ENCODE measurements around the gene ABCB9. TPM values are rescaled to one million over a fixed set of nuclear protein-coding genes. Genes with fewer than 3 reads are reported as not detected.

ABCB9 gene
- total RNA-seq, 1 experiment from 2014 or later: 32.7 TPM

- CTCF ChIA-PET: no interaction called here
These were observed 927 bp downstream of the ABCB9 start for GRCh38 chr12:122965321-122965751.

DNA sequence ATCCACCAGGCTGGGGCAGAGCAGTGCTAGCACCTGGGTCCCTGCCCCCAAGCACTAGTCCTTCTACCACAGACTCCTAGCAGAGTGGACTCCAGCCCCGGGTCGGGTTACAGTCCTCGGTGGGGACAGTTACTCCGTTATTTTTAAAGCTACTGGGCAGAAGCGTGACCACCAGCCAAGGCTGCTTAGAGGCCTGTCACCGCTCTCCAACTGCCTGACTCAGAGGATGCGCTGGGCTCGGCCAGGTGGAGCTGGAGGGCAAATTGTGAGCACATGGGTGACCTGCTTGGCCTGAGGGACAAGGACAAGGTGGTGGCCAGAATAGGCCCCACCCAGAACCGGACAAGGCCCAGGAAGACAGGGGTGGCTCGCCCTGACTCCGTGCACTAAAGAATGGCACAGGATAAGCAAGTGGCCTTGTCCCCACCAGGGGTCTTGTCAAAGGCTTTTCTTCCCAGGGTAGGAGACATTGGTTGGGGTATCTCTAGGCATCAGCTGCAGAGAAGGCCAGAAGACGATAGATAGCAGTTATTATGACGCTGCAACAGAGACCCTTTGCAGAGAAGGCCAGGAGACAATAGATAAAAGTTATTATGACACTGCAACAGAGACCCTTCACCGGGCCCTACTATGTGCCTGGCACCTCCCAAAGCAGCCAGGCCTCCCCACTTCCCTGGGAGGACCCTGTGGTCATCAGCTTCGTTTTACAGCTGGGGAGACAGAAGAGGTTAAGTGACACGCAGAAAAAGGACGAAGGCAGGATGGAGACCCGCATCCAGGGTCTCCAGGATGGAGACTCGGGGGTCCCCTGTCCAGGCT lies 1.6 kb downstream of the ABCB9 start:
- H3K27me3 ChIP-seq (ENCODE audit: control insufficient read depth, insufficient read depth, low read length): no peaks in the 10 kb centered on the region
- H3K4me3 ChIP-seq (ENCODE audit: low read depth in 2 of 2, low read length in 2 of 2): peak overlapping the region; percentile 73 to 83; a peak in 3 of 4 replicates
- H3K36me3 ChIP-seq (ENCODE audit: control insufficient read depth, insufficient read depth, low read length): no peaks in the 10 kb centered on the region; the same call in 1 of the 2 replicates
- H3K27ac ChIP-seq (ENCODE audit: low read length): peak overlapping the region; percentile 73
- ChIA-PET CTCF (no interaction called here), POLR2A (interaction anchor here (0.6 to 0.7 kb wide), 2 partner anchors 131 to 159 kb away, joined by 4 to 5 read pairs; no protein-coding TSS in a partner anchor)
- DNase-seq (ENCODE audit: low read depth, low spot score) (no peak), ATAC-seq (peak; percentile 26; the same call in 1 of the 2 replicates)
- intact Hi-C loops (cut with micrococcal nuclease; ENCODE audit: unreplicated experiment) (no loop called here), in situ Hi-C loops (cut with HindIII; ENCODE audit: low pct_unique_long_range_greater_than_20kb, low sequenced_read_pairs) (no loop called here)
- no peaks in the 10 kb centered on the region for H3K9me3 ChIP-seq (ENCODE audit: control insufficient read depth, insufficient read depth, low read depth, low read length)
- BruUV-seq (replicated peaks): no TSS peak
- TF ChIP-seq, protein P1, sequence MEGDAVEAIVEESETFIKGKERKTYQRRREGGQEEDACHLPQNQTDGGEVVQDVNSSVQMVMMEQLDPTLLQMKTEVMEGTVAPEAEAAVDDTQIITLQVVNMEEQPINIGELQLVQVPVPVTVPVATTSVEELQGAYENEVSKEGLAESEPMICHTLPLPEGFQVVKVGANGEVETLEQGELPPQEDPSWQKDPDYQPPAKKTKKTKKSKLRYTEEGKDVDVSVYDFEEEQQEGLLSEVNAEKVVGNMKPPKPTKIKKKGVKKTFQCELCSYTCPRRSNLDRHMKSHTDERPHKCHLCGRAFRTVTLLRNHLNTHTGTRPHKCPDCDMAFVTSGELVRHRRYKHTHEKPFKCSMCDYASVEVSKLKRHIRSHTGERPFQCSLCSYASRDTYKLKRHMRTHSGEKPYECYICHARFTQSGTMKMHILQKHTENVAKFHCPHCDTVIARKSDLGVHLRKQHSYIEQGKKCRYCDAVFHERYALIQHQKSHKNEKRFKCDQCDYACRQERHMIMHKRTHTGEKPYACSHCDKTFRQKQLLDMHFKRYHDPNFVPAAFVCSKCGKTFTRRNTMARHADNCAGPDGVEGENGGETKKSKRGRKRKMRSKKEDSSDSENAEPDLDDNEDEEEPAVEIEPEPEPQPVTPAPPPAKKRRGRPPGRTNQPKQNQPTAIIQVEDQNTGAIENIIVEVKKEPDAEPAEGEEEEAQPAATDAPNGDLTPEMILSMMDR (IDR thresholded peaks at IDR 0.05): no peak
- TF ChIP-seq REST (IDR thresholded peaks at IDR 0.05; ENCODE audit: insufficient read depth in 1 of 2, low read depth in 2 of 2, low read length in 1 of 2) (no peak), SIN3A (IDR thresholded peaks at IDR 0.05; ENCODE audit: borderline replicate concordance, insufficient read depth, low read depth, low read length) (no peak), TCF7L2 (IDR thresholded peaks at IDR 0.05; ENCODE audit: low read depth, low read length) (no peak), POLR2AphosphoS5 (IDR thresholded peaks at IDR 0.05; ENCODE audit: low read depth, low read length) (no peak)
- peaks cover 39% of the 10 kb centered on the region for H3K4me1 ChIP-seq (ENCODE audit: control insufficient read depth, insufficient read depth, low read length)

More at GRCh38 chr12:122965321-122965751, 927 bp downstream of the ABCB9 start:
- POLR2A ChIA-PET: interaction anchor here (0.6 to 0.7 kb wide), 2 partner anchors 9 to 131 kb away, joined by 5 to 9 read pairs; no protein-coding TSS in a partner anchor
- peaks cover 39% of the 10 kb centered on the region for H3K4me1 ChIP-seq (ENCODE audit: control insufficient read depth, insufficient read depth, low read length)
- intact Hi-C loops (cut with micrococcal nuclease; ENCODE audit: unreplicated experiment): no loop called here
- in situ Hi-C loops (cut with HindIII; ENCODE audit: low pct_unique_long_range_greater_than_20kb, low sequenced_read_pairs): no loop called here
- H3K4me3 ChIP-seq (ENCODE audit: low read depth in 2 of 2, low read length in 2 of 2): peak overlapping the region; percentile 73 to 83
- no peak for DNase-seq (ENCODE audit: low read depth, low spot score)
- TF ChIP-seq TCF7L2 (IDR thresholded peaks at IDR 0.05; ENCODE audit: low read depth, low read length) (no peak), POLR2AphosphoS5 (IDR thresholded peaks at IDR 0.05; ENCODE audit: low read depth, low read length) (no peak), SIN3A (IDR thresholded peaks at IDR 0.05; ENCODE audit: borderline replicate concordance, insufficient read depth, low read depth, low read length) (no peak), REST (IDR thresholded peaks at IDR 0.05; ENCODE audit: insufficient read depth in 1 of 2, low read depth in 2 of 2, low read length in 1 of 2) (no peak)
- TF ChIP-seq, protein P1 (IDR thresholded peaks at IDR 0.05): no peak
- peak overlapping the region; percentile 73 for H3K27ac ChIP-seq (ENCODE audit: low read length)
- no peaks in the 10 kb centered on the region for H3K27me3 ChIP-seq (ENCODE audit: control insufficient read depth, insufficient read depth, low read length)
- peak; percentile 50 for ATAC-seq
- H3K36me3 ChIP-seq (ENCODE audit: control insufficient read depth, insufficient read depth, low read length): no peaks in the 10 kb centered on the region; the same call in 1 of the 2 replicates
- BruUV-seq (replicated peaks): no TSS peak
- no peaks in the 10 kb centered on the region for H3K9me3 ChIP-seq (ENCODE audit: control insufficient read depth, insufficient read depth, low read depth, low read length)
